ENCODE measurements around the gene SAXO2. TPM values are rescaled to one million over a fixed set of nuclear protein-coding genes. Genes with fewer than 3 reads are reported as not detected.
"Not testable (repeated sequence)": the region's sequence is repeated elsewhere in the genome, so short reads cannot be mapped to it uniquely, and the experiment has no call there.

The SAXO2 gene
- 8.0 TPM for polyA plus RNA-seq (ENCODE audit: insufficient read length)
- long read RNA-seq, donor 1, result 0 reads
- long read RNA-seq, donor 2, result 0 reads
- long read RNA-seq, donor 3, partial matches to known transcripts, result 0 of 1 reads
- long read RNA-seq, donor 3, other reads (novel, unspliced or antisense), result 0 of 1 reads
- long read RNA-seq, donor 4, result 0 reads
- long read RNA-seq, donor 5, result 0 reads
- long read RNA-seq, donor 6, partial matches to known transcripts, result 0 of 1 reads
- long read RNA-seq, donor 6, other reads (novel, unspliced or antisense), result 0 of 1 reads
- long read RNA-seq, donor 7, partial matches to known transcripts, result 0 of 1 reads
- long read RNA-seq, donor 7, other reads (novel, unspliced or antisense), result 0 of 1 reads
- long read RNA-seq, donor 8, result 0 reads

- DNase-seq, result peak; percentile 85
These were observed at the start of gene SAXO2, which contains the start of gene EFL1 for GRCh38 chr15:82262422-82263026. Gene SAXO2 (plus strand): TSS chr15:82262818. CDS start chr15:82262880, 62 bp downstream. Gene EFL1 (minus strand): TSS chr15:82262734. CDS start chr15:82261778, 956 bp downstream.

- not testable (repeated sequence) for DNase-seq
These were observed 46.5 kb upstream of the SAXO2 start for GRCh38 chr15:82216092-82216491.

- peak; percentile 8 for DNase-seq
These were observed 41.1 kb upstream of the SAXO2 start for GRCh38 chr15:82221535-82221934.

- DNase-seq, result no peak
These were observed 33.9 kb upstream of the SAXO2 start for GRCh38 chr15:82228750-82229149.

GRCh38 chr15:82231233-82231632, 31.4 kb upstream of the SAXO2 start:
- no peak for DNase-seq

GRCh38 chr15:82231842-82232241, 30.8 kb upstream of the SAXO2 start:
- no peak for DNase-seq

GRCh38 chr15:82237944-82238534, 24.6 kb upstream of the SAXO2 start:
- not testable (repeated sequence) for DNase-seq

GRCh38 chr15:82239685-82240391, 22.8 kb upstream of the SAXO2 start:
- no peak for DNase-seq

GRCh38 chr15:82241836-82242499, 20.6 kb upstream of the SAXO2 start:
- not testable (repeated sequence) for DNase-seq

- DNase-seq, result not testable (repeated sequence)
These were observed 19.0 kb upstream of the SAXO2 start for GRCh38 chr15:82243644-82244043.

- not testable (repeated sequence) for DNase-seq
These were observed 16.7 kb upstream of the SAXO2 start for GRCh38 chr15:82245956-82246355.

- DNase-seq, result not testable (repeated sequence)
These were observed 14.4 kb upstream of the SAXO2 start for GRCh38 chr15:82248261-82248660.

GRCh38 chr15:82261566-82262421, 824 bp upstream of the SAXO2 start:
- not testable (repeated sequence) for DNase-seq

GRCh38 chr15:82263350-82263749, 732 bp downstream of the SAXO2 start:
- no peak for DNase-seq

GRCh38 chr15:82267137-82267536, 4.5 kb downstream of the SAXO2 start:
- DNase-seq, result not testable (repeated sequence)

- DNase-seq, result not testable (repeated sequence)
These were observed 5.8 kb downstream of the SAXO2 start for GRCh38 chr15:82268454-82268853.

GRCh38 chr15:82272154-82272553, 9.5 kb downstream of the SAXO2 start:
- no peak for DNase-seq

GRCh38 chr15:82275410-82275809, 12.8 kb downstream of the SAXO2 start:
- no peak for DNase-seq

- DNase-seq, result not testable (repeated sequence)
These were observed 18.7 kb downstream of the SAXO2 start for GRCh38 chr15:82281276-82281675.

- not testable (repeated sequence) for DNase-seq
These were observed 19.8 kb downstream of the SAXO2 start for GRCh38 chr15:82282386-82282785.

- DNase-seq, result not testable (repeated sequence)
These were observed 21.8 kb downstream of the SAXO2 start for GRCh38 chr15:82284381-82284780.
